ENCODE results near the gene HRH3. TPM values are rescaled to one million over a fixed set of nuclear protein-coding genes. Genes with fewer than 3 reads are reported as not detected.
A peak's percentile ranks its signal among the peaks of the same experiment; 100 is the strongest.

Gene HRH3
- total RNA-seq, 1 experiment from 2014 or later = 1.8 TPM

DNA sequence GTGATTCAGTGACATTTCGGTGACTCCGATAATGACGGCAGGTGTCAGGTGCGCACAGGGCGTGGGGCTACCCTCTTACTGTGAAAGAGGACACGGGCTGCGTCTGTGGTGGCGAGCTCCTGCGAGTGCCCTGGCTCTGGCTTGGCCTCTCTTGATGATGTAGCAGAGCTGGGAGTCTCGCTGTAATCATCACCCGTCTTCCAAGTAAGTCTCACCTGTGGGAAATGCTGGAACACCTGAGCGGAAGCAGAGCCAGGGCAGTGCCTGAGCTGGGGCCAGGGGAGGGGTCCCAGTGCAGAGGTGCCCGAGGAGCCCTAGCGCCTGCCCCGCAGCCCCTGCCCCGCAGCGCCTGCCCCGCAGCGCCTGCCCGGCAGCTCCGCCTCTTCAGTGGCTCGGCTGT lies 23.0 kb upstream of the HRH3 start:
- no peak overlapping the region for H3K4me3 Mint-ChIP-seq
- whole genome bisulfite sequencing (ENCODE audit: extremely low coverage, insufficient read length, low lambda C conversion rate) = no CpG with 5 or more reads among the region's 22 CpGs

More for the DNA sequence above, 23.0 kb upstream of the HRH3 start:
- no peak overlapping the region for H3K14ac ChIP-seq (ENCODE audit: insufficient read depth, low read length)
- TF ChIP-seq, protein P1, sequence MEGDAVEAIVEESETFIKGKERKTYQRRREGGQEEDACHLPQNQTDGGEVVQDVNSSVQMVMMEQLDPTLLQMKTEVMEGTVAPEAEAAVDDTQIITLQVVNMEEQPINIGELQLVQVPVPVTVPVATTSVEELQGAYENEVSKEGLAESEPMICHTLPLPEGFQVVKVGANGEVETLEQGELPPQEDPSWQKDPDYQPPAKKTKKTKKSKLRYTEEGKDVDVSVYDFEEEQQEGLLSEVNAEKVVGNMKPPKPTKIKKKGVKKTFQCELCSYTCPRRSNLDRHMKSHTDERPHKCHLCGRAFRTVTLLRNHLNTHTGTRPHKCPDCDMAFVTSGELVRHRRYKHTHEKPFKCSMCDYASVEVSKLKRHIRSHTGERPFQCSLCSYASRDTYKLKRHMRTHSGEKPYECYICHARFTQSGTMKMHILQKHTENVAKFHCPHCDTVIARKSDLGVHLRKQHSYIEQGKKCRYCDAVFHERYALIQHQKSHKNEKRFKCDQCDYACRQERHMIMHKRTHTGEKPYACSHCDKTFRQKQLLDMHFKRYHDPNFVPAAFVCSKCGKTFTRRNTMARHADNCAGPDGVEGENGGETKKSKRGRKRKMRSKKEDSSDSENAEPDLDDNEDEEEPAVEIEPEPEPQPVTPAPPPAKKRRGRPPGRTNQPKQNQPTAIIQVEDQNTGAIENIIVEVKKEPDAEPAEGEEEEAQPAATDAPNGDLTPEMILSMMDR (conservative IDR thresholded peaks at IDR 0.05) = no peak
- H3T11ph ChIP-seq (ENCODE audit: low read length) = no peak overlapping the region
- DNase-seq = no peak
- no peak overlapping the region for H4K8ac ChIP-seq (replicated peaks; ENCODE audit: insufficient read length, low read depth, low read length)
- peaks cover 2% of the 10 kb centered on the region for H3K79me1 ChIP-seq (ENCODE audit: insufficient read depth, low read depth, low read length, poor library complexity, severe bottlenecking)
- H3K56ac ChIP-seq (ENCODE audit: insufficient read length, low read depth, low read length) = no peak overlapping the region
- H4K91ac ChIP-seq (ENCODE audit: insufficient read length, low read depth, low read length) = no peak overlapping the region
- Mint-ChIP-seq H3K27me3 (ENCODE audit: low read depth) (no peaks in the 10 kb centered on the region), H3K36me3 (ENCODE audit: insufficient read depth in 1 of 3, low read depth in 3 of 3) (peaks cover 0 to 20% (median 15%) of the 10 kb centered on the region in 3 experiments; a peak in 6 of 7 replicates), H3K9me3 (no peaks in the 10 kb centered on the region; a peak in 1 of 5 replicates), H3K4me1 (peaks cover 27 to 28% of the 10 kb centered on the region in 2 experiments), H3K27ac (peak overlapping the region in 2 of 3 experiments; percentile 7 to 86; a peak in 2 of 7 replicates)
- no peak overlapping the region for H2AFZ ChIP-seq (ENCODE audit: low read length)
- no peaks in the 10 kb centered on the region for H3K27me3 ChIP-seq (ENCODE audit: insufficient read depth, low read length)
- no peak overlapping the region for H3K9ac ChIP-seq (ENCODE audit: extremely low read depth, insufficient read length, low read length)
- H3K4me1 ChIP-seq (ENCODE audit: insufficient read depth, low read length) = no peaks in the 10 kb centered on the region; the same call in 1 of the 2 replicates
- H4K5ac ChIP-seq (ENCODE audit: insufficient read length, low read depth, low read length) = no peak overlapping the region
- H3K18ac ChIP-seq (ENCODE audit: insufficient read length, low read depth, low read length) = no peak overlapping the region
- H2BK5ac ChIP-seq (ENCODE audit: insufficient read length, low read length) = no peak overlapping the region
- H3K4ac ChIP-seq (ENCODE audit: low read depth, low read length) = no peak overlapping the region
- peaks cover 13% of the 10 kb centered on the region; the same call in 1 of the 2 replicates for H3K79me2 ChIP-seq (ENCODE audit: insufficient read depth, low read length)
- H3K4me2 ChIP-seq (ENCODE audit: insufficient read depth, insufficient read length, low read length) = no peak overlapping the region
- no peak overlapping the region for H2BK120ac ChIP-seq (ENCODE audit: low read depth, low read length, poor library complexity, severe bottlenecking)
- H2AK5ac ChIP-seq (ENCODE audit: insufficient read length, low read length) = no peak overlapping the region
- no peak overlapping the region for H2BK15ac ChIP-seq (ENCODE audit: low read depth, low read length)
- no peak overlapping the region for H3K27ac ChIP-seq (ENCODE audit: insufficient read length, low read depth, low read length)
- H3K9me3 ChIP-seq (ENCODE audit: control insufficient read depth, low read depth, low read length) = no peaks in the 10 kb centered on the region
- no peak overlapping the region for H3K23ac ChIP-seq (ENCODE audit: insufficient read length, low read depth, low read length)
- no peak overlapping the region for H2BK12ac ChIP-seq (ENCODE audit: insufficient read length, low read depth, low read length)
- H3K23me2 ChIP-seq (ENCODE audit: insufficient read length, low read depth, low read length, poor library complexity, severe bottlenecking) = peaks cover 7% of the 10 kb centered on the region
- H2BK20ac ChIP-seq (ENCODE audit: low read depth, low read length, poor library complexity, severe bottlenecking) = no peak overlapping the region
- H4K20me1 ChIP-seq (ENCODE audit: control insufficient read depth, insufficient read depth, insufficient read length) = no peaks in the 10 kb centered on the region
